ENCODE results near the gene RTL10.

- TF ChIP-seq CTCF (IDR thresholded peaks at IDR 0.05; ENCODE audit: low read length) (no peak), EZH2 (optimal IDR thresholded peaks at IDR 0.05; ENCODE audit: low read depth, low read length) (no peak)
Observed at GRCh38 chr22:19855504-19856409, 1.1 kb upstream of the RTL10 start.

Measured in MM.1S (cell line).